Measurements from ENCODE around the gene TNFRSF25.
"Not testable (repeated sequence)": the region's sequence is repeated elsewhere in the genome, so short reads cannot be mapped to it uniquely, and the experiment has no call there.

The TNFRSF25 gene

DNA sequence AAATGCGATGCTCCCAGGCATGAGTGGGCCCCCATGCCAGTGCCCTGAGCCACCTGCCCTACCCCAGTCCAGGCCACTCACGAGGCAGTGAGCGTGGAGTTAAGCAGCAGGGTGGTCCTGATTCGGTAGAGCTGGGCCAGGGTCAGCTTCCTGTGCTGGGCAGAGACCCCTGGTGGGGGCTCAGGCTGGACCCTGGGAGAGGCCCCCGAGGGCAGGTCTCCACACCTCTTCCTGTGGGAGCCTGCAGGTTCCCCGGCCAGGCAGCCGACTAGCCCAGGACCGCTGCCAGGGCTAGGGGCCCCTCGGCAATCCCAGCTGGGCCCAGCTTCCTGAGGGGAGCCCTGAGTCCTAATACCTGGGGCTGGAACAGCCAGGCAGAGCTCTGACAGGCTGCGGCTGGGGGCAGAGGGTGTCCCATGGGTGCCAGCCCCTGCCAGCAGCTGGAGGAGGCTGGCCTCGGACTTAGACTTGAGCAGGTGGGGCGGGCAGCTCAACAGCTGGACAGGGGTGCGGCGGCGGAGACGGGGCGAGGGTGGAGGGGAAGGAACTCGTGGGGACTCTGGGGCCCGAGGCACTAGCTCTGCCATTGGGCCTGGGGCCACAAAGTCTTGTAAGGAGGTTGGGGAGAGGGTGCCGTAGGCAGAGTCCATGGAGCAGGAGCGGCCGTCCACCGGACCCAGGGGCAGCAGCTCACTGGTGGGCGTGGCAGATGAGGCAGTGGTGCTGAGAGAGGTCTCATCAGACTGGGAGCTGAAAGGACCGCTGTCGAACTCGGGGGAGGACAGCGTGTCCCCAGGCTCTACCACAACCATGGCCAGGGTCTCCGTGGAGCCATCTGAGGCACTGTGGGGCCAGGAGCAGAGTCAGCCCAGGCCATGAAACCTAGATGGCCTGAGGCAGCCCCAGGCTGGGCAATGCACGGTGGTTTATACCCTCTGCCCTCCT, 2.0 kb upstream of the TNFRSF25 start:
- DNase-seq, result no peak

DNA sequence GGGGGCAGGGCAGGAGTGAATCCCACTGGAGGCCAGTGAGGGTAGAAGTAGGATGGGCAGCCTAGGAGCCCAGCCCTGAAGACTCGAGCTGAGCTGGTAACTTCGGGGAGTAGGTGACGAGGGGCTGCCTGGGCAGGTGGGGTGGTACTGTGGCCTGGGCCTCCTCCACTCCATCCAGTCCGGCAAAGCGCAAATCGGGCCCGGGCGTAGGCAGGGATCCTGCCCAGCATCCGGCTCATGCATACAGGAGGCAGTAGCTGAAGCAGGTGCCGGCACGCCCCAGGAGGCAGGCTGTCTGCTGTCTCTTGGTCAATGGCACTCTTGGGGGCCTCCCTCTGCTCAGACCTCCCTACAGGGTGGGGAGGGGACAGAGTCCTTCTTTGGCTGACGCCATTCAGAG, 1.3 kb upstream of the TNFRSF25 start:
- no peak for DNase-seq

DNA sequence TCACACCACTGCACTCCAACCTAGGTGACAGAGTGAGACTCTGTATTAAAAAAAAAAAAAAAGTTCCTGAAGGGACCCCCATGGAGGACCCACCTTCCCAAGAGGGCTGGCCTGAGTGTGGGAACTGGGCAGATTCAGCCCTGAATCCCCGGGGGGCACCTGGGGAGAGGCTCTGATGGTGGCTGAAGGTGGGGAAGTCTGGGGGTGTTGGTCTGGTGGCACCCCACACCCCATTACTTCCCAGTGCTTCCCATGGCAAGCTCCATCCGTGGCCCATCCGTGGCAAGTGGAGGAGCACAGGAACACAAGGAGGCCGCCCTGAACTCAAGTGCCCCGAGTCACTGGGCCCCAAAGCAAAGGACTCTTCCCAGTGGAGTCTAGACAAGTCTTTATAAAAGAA, 778 bp upstream of the TNFRSF25 start:
- no peak for DNase-seq

DNA sequence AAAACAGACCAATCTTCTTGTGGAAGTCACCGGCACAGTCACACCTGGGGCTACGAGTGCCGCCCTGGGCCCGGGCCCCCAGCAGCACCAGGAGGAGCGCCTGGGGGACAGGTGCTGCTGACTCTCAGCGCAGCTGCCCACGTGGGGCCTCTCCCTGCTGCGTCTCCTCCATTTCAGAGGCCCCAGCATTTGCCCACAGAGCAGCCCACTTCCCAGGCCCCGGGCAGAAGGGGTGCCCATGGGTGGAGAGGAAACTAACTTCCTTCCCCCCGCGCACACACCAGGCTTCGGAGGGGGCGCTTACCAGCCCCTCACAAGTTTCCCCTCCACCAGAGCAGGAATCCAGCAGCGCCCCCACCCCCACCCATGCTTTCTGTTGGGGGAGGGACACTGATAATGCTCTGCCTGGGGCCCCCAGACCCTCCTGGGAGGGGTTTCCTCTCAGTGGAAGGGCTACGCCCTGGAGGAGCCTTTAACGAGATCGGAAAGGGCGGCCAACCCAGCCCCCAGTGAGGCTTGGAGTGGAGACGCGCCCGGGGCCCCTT, 440 bp downstream of the TNFRSF25 start:
- DNase-seq, result no peak

DNA sequence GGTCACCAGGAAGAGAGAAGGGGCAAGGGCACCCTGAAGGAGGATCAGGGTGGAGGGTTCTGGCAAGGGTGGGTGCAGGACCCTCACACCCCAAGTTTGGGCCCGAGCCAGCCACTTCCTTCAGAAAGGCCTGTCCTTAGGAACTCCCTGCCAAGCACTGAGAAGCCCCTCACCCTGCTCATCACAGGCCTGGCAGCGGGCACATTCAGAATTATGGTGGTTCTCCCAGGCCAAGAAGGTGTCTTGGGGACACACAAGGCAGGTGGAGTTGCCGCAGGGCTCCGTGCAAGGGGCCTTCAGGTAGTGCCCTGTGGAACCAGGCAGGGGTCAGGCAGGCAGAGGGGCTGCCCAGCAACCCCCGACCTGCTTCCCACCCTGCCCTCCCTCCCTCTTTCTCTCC, 1.1 kb downstream of the TNFRSF25 start:
- DNase-seq, result no peak

DNA sequence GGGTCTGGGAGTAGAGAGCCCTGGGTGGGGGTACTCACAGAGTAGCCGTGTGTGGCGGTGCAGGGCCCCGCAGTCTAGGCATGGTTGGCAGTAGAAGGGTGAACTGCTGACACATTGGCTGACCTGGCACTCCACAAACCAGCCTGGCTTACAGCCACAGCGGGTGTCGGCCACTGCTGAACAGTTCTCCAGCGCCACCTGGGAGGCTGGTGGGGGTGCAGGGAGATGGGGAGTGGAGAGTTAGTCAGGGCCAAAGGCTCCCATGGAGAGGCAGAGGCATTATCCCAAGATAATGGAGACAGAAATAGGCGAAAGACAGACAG, 1.5 kb downstream of the TNFRSF25 start:
- peak; percentile 58 for DNase-seq

DNA sequence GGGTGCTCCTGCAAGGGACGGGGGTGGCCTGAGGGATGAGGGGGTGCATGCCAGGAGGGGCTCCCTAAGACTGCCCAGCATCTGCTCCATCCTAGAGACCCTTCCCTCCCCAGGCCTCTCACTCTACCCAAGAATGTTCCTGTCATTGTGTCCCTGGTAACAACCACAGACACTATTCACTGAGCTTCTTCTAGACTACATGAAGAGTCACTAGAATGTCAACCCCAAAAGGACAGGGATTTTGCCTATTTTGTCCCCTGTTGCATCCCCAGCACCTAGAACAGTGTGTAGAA, 2.9 kb downstream of the TNFRSF25 start:
- no peak for DNase-seq

DNA sequence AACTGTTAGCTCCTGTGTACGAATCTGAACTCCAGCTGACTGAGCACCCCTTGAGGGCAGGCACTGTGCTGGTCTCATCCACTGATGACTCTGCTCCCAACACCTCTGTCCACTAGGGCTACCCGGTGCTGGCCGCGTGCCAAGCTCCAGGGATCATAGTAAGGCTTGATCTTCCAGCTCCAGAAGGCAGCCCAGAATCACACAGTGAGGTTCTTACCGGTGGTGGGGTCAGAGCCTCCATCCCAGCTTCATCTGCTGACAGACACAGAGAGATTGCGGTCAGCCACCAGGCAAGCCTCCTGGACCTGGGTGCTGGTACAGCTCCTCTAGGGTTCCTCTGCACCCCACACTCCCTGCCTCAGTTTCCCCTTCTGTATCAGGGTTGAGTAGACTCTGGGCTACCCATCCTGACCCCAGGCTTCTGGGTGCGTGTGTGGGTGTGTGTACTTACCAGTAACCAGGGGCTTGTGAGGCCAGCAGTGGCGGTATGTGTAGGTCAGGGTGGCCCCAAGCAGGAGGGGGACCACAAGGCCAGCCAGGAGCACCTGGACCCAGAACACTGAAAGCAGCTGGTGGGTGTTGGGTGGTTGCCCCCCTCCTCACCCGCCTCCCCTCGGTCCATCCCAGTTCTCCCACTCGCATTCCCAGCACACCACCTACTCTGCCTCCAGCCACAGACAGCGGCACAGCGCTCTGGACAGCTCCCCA, 3.4 kb downstream of the TNFRSF25 start:
- no peak for DNase-seq

DNA sequence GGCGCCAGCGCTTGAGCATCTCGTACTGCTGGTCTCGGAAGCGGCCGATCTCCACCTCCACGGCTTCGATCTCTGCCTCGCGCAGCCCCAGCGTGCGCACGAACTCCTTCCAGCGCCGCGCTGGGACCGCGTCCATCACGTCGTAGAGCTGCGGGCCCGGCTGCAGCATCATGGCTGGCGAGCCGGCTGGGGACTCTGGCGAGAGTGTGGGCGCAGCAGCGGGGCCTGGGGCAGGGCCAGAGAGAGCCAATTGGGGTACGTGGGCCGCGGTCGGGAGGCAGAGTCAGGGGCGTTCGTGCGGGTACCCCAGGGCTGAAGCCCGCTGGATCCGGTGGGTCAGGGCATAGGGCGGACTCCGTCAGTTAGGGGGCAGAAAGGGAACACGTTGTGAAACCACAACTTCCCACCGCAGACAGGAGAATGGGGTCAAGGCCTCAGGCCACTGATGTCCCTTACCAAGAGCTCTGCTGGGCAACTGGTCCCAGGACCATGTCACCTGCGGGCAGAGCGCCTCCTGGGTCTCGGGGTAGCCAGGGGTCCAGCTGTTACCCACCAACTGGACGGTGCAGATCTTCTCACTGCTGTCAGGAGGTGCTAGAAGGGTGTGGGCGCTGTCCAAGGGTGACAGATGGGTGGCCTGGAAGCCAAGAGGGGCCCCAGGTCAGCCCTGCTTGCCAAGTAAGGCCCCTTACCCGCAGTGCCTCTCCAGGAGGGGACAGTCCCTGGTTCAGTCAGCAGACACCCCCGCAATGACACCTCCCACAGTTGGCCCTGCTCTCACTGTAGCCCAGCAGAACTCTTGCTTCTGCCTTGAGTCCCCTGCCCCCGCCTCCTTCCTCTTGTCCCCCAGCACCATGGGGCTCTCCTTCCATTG, 4.2 kb downstream of the TNFRSF25 start:
- DNase-seq, result no peak

DNA sequence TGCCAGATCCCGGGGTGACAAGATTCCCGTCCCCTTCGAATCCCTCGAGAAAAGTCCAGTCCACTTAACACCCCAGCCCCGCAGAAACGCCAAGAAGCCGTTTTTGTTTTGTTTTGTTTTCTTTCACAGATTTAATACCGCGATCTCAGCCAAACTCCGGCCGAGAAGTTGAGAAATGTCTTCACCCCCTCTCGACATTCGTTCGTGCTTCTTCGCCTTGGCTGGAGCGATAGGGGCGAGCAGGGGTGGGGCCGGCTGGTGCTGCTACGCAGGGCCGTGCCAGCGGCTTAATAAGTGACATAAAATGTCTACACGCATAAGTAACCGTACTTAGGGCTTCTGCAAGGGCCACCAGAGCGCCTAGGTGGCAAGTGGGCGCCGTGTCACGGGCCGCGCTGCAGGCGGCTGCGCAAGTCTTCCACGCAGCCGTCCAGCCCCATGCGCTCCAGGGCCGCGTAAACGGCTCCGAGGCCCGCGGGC, 4.9 kb downstream of the TNFRSF25 start:
- DNase-seq, result no peak

DNA sequence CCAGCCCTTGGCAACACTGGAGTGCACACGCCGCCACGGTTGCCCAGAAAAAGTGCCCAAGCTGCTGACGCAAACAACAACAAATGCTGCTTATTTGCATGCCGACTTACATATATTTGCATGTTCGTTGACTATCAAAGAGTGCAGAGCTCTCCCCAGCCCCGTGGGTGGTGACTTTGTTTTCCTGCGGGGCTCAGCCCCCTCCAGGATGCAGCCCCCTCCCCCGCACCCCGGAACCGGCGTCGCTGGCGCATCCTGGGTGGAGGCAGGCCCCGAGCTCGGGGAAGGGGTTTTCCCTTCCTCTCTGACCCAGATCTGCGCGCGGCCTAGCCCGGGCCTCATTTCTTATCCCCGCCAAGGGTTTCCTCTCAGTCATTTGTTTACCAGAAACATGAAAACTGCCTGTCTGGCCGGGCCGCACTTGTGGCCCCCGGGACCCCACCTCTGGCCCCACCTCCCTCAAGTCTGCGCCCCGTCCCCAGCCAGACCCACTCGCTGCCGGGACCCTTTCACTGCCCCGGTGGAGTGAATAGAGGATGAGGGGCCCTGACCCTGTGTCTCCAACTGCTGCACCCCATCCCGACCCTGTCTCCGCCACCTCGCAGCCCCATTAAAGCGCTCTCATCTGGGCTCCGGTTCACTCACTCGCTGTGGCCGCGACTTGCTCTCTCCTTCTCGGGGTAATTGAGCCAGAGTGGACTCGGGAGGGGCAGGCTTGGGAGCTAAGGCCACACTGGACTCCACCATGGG, 5.5 kb downstream of the TNFRSF25 start:
- DNase-seq, result no peak

DNA sequence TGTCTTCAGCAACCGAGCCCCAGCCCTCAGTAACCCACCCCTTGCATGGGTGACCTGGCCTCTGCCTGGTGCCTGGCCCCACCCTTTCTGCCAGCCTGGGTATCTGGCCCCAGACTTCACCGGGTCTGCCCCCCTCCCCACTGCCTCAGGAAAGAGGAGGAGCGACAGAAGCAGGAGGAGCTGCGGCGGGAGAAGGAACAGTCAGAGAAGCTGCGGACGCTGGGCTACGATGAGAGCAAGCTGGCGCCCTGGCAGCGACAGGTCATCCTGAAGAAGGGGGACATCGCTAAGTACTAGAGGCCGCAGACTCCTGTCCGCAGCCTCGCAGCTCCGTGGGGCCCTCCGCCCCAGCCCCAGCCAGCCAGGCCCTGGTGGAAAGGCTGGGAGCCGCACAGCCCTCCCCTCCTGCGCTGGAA, 6.1 kb downstream of the TNFRSF25 start:
- DNase-seq, result no peak

DNA sequence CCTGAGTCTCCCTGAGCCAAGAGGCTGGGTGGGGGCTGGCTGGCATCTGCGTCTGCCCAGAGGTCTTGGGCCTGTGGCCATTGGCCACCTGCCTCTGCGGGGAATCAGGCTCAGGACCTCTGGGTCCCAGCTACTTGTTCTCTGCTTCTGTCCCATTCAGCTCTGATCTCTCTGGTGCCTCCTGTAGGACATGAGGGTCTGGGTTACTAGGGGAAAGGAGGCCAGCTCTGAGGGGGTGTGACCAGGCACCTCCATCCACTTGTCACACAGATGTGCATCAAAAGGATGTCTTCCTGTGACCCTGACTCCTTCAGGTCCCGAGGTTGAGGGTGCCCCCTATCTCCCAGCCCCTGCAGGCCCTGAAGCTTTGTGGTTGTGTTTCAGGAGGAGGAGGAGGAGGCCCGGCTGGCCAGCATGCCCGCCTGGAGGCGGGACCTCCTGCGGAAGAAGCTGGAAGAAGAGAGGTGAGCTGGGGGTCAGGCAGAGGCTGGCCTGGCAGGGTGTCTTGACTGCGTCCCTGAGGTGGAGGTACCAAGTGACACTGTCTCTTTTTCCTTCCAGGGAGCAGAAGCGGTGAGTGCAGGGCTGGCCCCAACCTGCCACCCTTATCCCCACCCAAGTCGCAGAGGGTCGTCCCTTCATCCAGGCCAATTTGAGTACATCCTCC, 9.0 kb downstream of the TNFRSF25 start:
- DNase-seq, result no peak

DNA sequence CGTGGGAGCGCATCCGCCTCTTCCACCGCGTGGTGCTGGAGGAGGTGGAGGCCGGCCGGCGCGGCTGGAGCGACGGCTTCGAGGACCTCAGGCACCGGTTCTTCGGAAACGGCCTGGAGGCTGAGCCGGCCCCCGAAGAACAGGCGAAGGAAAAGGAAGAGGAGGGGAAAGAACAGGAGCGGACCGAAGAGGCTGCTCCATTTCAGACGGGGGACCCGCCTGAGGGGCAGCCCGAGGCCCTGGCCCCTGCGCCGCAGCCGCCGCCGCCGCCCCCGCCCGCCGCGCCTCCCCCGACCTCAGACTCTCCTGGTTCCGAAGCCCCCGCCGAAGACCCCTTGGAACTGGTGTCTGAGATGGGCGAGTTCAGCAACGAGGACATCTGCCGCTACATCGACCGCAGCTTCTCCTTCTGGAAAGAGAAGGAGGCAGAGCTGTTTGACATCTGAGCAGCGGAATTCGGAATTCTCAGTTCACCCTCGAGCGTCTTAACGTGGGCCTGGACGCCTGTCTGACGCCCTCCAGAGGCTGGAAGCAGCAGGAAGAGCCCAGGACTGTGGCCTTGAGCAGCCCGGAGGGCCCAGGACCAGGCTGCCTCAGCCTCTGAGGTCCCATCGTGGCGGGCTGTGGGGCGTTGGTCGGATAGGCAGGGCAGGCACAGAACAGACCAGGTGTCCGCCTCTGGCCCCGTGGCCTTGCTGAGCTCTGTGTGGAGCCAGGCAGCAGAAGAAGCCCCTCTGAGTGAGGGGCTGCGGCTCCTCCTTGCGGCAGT, 10.0 kb downstream of the TNFRSF25 start:
- not testable (repeated sequence) for DNase-seq

DNA sequence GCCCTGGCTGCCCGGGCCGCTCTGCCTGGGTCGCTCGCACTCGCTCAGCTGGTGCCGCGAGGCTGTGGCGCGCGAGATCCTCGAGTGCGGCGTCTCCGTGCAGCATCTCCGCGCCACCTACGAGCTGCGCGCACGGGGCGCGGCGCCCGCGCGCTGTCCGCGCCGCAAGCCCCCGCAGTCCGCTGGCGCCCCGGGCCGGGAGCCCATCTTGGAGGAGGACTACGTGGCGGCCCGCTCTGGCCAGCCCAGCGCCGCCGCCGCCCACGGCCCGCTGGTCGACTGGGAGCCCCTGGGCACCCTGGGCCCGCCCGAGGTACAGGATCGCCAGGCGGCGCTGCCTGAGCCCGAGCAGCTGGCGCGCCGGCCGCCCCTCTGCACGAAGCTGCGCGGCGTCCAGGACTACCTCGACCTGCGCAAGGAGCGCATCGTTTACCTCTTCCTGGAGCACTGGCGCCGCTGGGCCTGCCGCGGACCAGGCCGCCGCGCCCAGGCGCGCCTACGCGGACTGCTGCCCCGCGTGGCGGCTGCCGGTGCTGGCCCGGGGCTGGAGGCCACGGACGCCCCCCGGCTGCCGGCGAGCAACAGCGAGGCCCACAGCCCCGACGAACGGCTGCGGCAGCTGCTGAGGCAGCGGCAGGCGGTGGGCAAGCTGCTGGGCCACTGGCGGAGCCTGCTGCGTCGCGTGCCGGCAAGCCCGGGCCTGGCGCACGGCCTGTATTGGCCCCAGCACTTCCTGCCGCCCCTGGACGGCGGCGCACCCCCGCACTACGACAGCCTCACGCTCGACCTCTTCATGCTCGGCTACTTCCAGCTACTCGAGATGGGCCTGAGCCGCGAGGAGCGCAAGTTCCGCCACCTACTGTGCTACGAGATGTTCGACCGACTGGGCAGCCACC, 10.9 kb downstream of the TNFRSF25 start:
- DNase-seq, result no peak

DNA sequence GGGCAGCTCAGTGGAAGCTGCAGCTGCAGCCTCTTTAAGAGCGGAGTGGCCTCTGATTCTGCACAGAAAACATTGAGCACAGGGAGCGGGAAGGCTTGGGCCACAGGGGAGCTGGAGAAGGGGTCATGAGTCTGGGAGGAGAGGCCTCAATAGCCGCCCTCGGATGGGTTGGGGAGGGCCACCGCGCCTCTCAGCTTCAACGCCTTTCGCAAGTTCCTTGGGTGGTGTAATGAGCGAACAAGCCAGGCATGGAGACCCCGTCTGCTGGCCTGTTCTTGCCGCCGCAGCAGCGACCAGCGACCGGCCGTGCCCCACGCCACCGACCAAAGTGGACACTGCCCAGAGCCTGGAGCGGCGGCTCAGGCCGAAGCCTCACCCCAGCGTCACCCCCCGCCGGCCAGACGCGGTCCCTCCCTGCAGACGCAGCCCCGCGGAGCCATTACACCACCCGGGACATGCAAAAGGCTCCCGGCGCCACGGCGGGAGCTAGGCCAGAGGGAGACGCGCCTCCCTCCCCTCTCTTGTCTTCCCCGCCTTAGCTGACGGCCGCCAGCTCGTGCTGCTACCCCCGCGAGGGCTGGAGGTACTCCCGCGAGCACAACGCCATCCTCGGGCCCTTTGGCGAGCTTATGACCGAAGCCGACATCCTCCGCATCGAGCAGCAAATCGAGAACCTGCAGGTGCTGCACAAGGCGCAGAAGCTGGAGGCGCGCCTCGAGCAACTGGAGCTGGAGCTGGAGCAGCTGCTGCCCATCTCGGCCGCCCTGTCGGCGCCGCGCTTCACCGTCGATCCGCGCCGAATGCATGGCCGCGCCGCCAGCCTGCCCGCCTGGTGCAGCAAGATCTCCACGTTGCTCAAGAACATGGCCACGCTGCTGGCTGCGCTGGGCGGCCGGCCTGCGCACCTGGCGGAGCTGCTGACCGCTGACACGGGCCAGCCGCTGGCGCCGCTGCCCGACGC, 11.8 kb downstream of the TNFRSF25 start:
- DNase-seq, result not testable (repeated sequence)

DNA sequence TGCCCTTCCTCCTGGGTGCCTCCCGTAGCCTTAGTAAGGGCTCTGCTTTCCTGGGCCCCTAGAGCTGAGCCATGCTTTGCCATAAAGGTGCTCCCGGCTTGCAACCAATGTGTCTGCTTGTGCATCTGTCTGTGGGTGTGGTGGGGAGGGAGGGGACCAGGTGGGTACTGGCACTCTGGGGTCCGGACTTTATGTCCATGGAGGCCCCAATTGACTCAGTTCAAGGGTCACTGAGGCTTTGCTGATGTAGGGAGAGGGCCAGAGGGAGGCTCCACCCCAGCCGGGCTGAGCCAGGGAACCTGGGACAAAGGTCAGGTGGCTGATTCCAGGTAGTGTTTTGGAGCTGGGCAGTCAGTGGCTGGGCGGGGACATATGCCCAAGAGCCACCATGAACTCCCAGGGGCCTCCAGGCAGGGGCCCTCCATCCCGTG, 15.0 kb downstream of the TNFRSF25 start:
- DNase-seq, result no peak

DNA sequence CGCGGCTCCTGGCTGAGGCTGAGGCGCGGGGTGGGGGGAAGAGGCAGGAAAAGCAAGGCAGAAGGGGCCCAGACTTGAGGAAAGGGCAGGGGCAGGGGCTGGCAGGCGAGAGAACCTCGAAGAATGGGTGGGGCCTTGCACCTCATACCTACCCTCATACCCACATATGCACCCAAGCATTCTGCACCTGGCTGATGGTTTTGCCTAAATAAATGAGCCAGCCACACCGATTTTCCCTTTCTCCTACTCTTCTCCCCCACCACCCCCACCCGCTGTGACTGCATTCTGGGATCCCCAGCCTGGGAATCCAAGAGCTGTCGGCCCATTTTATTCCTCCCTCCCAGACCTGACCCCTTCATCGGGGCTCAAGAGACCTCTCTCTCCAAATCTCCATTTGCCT, 15.5 kb downstream of the TNFRSF25 start:
- DNase-seq, result not testable (repeated sequence)

DNA sequence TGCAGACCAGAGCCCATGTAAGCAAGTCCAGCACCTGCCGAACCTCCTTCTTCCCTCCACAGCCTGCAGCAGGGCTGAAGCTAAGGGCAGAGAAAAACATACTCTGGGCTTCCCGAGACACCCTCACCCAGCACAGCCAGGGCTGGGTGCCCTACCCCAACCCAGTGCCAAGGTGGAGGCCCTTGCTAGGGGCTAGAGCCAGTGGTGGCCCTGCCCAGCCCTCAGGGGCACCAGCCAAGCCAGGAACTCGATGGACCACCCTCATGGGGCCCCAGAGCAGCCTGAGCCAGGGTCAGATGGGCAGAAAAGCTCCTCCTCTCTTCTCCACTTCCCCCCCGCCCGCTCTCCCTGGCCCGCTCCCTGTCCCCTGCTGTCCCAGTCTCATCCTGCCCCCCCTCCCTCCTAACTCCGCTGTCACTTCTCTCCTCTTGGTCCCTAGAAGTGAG, 15.9 kb downstream of the TNFRSF25 start:
- DNase-seq, result no peak

All from NCI-H1092 treated with DMSO at 0.1 percent for 48 hours (cell line).